Muscle of back (tissue), 11 donors: ENCODE measurements around the gene FCRL6. TPM values are rescaled to one million over a fixed set of nuclear protein-coding genes. Genes with fewer than 3 reads are reported as not detected.

Experiments
- DNase-seq, 3 donors: peaks; one replicate each; pipeline versions ENCODE4 v3.0.0 to v3.0.0-alpha.2; 2013
- polyA plus RNA-seq, 10 donors: library from polyadenylated mRNA; unstranded; fragments of 120-200 nt; gene quantifications; one replicate each; pipeline ENCODE4 v1.2.1, GENCODE V29; 2013; ENCODE audit not compliant: insufficient read length in 10 of 10

FCRL6 gene
- polyA plus RNA-seq, 10 donors, result 0.13 to 0.31 (median 0.19) TPM; not detected in 6

DNA sequence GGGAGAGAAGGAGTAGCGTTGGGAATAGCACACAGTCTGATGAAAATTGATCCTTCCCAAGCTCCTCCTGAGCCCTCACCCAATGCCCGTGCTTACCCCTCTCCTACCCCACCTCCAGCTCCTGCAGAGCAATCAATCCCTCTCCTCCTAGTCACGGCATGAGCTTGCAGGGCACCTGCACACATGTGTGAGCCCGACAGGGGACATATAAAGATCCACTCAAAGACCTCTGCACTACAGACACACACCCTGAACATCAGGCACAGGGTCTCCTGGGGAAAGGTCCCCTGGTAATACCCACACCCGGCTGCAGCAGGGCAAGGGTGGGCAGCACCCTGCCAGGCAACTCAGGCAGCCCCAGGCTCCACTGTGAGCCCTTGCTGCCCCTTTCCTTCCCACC, 59.9 kb downstream of the FCRL6 start:
- no peak for DNase-seq

DNA sequence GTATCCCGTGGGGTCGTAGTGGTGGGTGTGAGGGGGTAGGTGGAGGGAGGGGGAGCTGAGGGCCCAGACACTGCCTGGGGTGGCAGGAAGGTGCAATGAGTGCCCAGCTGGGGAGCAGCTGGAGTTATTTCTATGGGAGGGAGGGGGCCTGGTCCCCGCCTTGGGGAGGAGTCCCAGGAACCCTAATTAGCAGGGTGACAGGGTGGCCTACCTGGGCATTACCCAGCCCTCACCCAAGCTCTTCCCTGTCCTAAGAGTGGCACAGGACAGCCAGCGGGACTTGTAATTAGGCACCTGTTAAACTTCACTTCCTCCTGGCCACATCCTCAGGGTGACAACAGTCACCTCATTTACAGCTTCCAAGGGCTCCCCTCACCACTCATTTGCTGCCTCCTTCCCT, 60.4 kb downstream of the FCRL6 start, which contains the start of gene VSIG8:
Gene VSIG8 (minus strand): TSS at position 101 of the 400 bp plus-strand sequence. CDS start 136 bp downstream, outside the sequence.
- no peak for DNase-seq

DNA sequence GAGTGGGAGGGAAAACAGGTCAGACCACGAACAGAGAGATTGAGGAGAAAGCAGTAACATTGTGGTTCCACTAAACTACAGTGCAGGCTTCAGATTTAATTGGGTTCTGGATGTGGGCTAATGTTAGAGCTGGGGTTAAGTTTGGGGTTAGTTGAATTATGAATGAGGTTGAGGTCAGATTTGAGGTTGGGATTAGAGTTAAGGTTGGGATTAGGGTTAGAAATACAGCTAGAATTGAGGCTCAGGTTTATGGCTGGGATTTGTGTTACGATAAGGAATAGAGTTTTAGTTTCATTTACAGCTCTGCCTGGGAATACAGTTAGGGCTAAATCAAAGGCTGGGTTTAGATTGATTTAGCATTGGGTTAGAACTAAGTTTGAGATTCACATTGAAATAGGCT, 62.1 kb downstream of the FCRL6 start:
- no peak for DNase-seq

Other genes with a start within 250 kb of the FCRL6 start
- not detected for gene APCS, start 214.5 kb upstream of the FCRL6 start, polyA plus RNA-seq
- gene CRP, start 87.8 kb upstream of the FCRL6 start, polyA plus RNA-seq, result not detected
- gene DUSP23, start 21.4 kb upstream of the FCRL6 start, polyA plus RNA-seq, result 10 to 100 TPM in 1 of 10 donors, 1 to 10 TPM in 9; 4.2 to 10.6 (median 6.9) TPM
- gene SLAMF8, start 24.5 kb downstream of the FCRL6 start, polyA plus RNA-seq, result under 1 TPM in 6 of 10 donors, not detected in 4; 0.24 to 0.85 (median 0.61) TPM
- gene VSIG8, start 60.3 kb downstream of the FCRL6 start, polyA plus RNA-seq, result under 1 TPM in 1 of 10 donors, not detected in 9; 0.12 TPM
- gene CFAP45, start 97.8 kb downstream of the FCRL6 start, polyA plus RNA-seq, result under 1 TPM in 9 of 10 donors, not detected in 1; 0.20 to 0.84 (median 0.37) TPM
- gene TAGLN2, start 123.1 kb downstream of the FCRL6 start, polyA plus RNA-seq, result 100 to 1,000 TPM; 148 to 245 (median 204) TPM
- 1 to 10 TPM in 2 of 10 donors, under 1 TPM in 8; 0.24 to 8.3 (median 0.53) TPM for gene IGSF9, start 143.3 kb downstream of the FCRL6 start, polyA plus RNA-seq
- gene SLAMF9, start 151.9 kb downstream of the FCRL6 start, polyA plus RNA-seq, result not detected
- gene PIGM, start 229.6 kb downstream of the FCRL6 start, polyA plus RNA-seq, result 1 to 10 TPM; 3.8 to 6.6 (median 5.7) TPM